Measurements from ENCODE around the gene SCGB2B2.

DNA sequence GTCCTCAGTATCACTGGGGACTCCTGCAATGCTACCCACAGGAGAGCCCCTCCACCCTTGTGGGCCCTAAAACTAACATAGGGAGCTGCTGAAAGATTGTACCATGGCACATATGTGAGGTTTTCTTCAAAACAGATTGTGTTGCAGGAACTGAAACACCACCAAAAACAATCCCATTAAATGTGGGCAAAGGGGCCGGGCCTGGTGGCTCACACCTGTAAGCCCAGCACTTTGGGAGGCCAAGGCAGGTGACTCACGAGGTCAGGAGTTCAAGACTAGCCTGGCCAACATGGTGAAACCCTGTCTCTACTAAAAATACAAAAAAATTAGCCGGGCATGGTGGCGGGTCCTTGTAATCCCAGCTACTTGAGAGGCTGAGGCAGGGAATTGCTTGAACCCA lies 34.7 kb downstream of the SCGB2B2 start:
- TF ChIP-seq, protein P1, sequence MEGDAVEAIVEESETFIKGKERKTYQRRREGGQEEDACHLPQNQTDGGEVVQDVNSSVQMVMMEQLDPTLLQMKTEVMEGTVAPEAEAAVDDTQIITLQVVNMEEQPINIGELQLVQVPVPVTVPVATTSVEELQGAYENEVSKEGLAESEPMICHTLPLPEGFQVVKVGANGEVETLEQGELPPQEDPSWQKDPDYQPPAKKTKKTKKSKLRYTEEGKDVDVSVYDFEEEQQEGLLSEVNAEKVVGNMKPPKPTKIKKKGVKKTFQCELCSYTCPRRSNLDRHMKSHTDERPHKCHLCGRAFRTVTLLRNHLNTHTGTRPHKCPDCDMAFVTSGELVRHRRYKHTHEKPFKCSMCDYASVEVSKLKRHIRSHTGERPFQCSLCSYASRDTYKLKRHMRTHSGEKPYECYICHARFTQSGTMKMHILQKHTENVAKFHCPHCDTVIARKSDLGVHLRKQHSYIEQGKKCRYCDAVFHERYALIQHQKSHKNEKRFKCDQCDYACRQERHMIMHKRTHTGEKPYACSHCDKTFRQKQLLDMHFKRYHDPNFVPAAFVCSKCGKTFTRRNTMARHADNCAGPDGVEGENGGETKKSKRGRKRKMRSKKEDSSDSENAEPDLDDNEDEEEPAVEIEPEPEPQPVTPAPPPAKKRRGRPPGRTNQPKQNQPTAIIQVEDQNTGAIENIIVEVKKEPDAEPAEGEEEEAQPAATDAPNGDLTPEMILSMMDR (conservative IDR thresholded peaks at IDR 0.05; ENCODE audit: low read depth, low read length) = no peak
- TF ChIP-seq EZH2phosphoT487 (IDR thresholded peaks at IDR 0.05; ENCODE audit: borderline replicate concordance, low read length) = no peak
